Measurements from ENCODE around the gene MRPL23.

DNA sequence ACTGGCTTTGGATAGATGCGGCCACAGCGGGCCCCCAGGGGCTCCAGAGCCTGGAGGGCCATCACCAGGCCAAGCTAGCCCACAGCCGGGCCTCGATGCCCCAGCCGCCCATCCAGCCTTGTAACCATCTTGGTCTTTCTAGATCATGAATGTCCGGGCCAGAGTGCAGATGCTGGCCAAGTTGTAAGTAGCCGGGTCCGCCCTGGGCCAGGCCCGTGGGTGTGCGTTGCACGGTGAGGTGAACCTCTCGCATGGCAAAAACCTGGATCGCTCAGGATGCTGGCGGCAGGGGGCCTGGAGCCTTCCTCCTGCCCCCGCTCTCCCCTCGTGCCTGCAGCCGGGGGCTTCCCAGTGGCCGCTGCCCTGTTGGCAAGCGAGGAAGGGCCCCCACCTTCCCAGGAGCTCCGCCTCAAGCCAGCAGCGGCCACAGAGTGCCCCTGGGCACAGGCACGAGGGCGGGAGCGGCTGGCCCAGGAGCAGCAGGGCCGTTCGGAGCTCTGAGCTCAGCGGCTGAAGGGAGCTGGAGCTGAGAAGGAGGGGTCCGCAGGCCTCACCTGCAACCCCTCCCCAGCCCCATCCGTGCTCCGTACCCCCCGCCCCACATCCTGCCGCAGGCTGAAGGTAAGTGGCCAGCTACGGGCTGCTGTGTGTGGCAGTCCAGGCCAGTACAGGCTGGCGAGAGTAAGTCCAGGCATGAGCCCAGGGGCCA lies 10.9 kb upstream of the MRPL23 start:
- TF ChIP-seq EZH2 (IDR thresholded peaks at IDR 0.05; ENCODE audit: insufficient read depth, low read length), result no peak
- TF ChIP-seq, protein P1, sequence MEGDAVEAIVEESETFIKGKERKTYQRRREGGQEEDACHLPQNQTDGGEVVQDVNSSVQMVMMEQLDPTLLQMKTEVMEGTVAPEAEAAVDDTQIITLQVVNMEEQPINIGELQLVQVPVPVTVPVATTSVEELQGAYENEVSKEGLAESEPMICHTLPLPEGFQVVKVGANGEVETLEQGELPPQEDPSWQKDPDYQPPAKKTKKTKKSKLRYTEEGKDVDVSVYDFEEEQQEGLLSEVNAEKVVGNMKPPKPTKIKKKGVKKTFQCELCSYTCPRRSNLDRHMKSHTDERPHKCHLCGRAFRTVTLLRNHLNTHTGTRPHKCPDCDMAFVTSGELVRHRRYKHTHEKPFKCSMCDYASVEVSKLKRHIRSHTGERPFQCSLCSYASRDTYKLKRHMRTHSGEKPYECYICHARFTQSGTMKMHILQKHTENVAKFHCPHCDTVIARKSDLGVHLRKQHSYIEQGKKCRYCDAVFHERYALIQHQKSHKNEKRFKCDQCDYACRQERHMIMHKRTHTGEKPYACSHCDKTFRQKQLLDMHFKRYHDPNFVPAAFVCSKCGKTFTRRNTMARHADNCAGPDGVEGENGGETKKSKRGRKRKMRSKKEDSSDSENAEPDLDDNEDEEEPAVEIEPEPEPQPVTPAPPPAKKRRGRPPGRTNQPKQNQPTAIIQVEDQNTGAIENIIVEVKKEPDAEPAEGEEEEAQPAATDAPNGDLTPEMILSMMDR (IDR thresholded peaks at IDR 0.05; ENCODE audit: insufficient read depth, low read depth, low read length), result no peak

All from astrocyte (in vitro differentiated cells and primary cell).